Kidney capillary endothelial cell (primary cell): ENCODE measurements around the gene C1QB.
A peak's percentile ranks its signal among the peaks of the same experiment; 100 is the strongest.

ENCODE experiments used
- DNase-seq: peaks from one replicate; pipeline ENCODE4 v3.0.0-alpha.2; 2018; ENCODE audit warnings: low spot score

The C1QB gene

GRCh38 chr1:22652881-22653316, at the start of gene C1QB:
TSS of gene C1QB (plus strand) at chr1:22653236. CDS start at chr1:22659463, 6,227 bp downstream.
- no peak for DNase-seq

GRCh38 chr1:22606161-22606560, 46.9 kb upstream of the C1QB start:
- DNase-seq = no peak

GRCh38 chr1:22607154-22607553, 45.9 kb upstream of the C1QB start:
- DNase-seq = no peak

- no peak for DNase-seq
Measured at GRCh38 chr1:22608361-22608760, 44.7 kb upstream of the C1QB start.

GRCh38 chr1:22609291-22609690, 43.7 kb upstream of the C1QB start:
- DNase-seq = no peak

- DNase-seq = peak; percentile 43
Measured at GRCh38 chr1:22611530-22611947, 41.5 kb upstream of the C1QB start.

GRCh38 chr1:22612671-22613571, 40.1 kb upstream of the C1QB start:
- no peak for DNase-seq

GRCh38 chr1:22613572-22613918, 39.5 kb upstream of the C1QB start:
- DNase-seq = no peak

GRCh38 chr1:22613951-22614350, 39.1 kb upstream of the C1QB start:
- no peak for DNase-seq

- no peak for DNase-seq
Measured at GRCh38 chr1:22615886-22616285, 37.1 kb upstream of the C1QB start.

- DNase-seq = no peak
Measured at GRCh38 chr1:22616571-22616970, 36.5 kb upstream of the C1QB start.

GRCh38 chr1:22618056-22618455, 35.0 kb upstream of the C1QB start:
- DNase-seq = no peak

- no peak for DNase-seq
Measured at GRCh38 chr1:22619252-22619651, 33.8 kb upstream of the C1QB start.

- DNase-seq = no peak
Measured at GRCh38 chr1:22619798-22620197, 33.2 kb upstream of the C1QB start.

GRCh38 chr1:22621761-22622160, 31.3 kb upstream of the C1QB start:
- DNase-seq = no peak

- DNase-seq = no peak
Measured at GRCh38 chr1:22625262-22625925, 27.6 kb upstream of the C1QB start.

- DNase-seq = no peak
Measured at GRCh38 chr1:22626237-22627157, 26.5 kb upstream of the C1QB start.

GRCh38 chr1:22627331-22627730, 25.7 kb upstream of the C1QB start:
- no peak for DNase-seq

GRCh38 chr1:22628698-22629444, 24.2 kb upstream of the C1QB start:
- no peak for DNase-seq

GRCh38 chr1:22629886-22630285, 23.1 kb upstream of the C1QB start:
- DNase-seq = no peak

- no peak for DNase-seq
Measured at GRCh38 chr1:22633697-22634463, 19.2 kb upstream of the C1QB start.
